Psoas muscle (tissue), 8 donors: ENCODE results near the gene DHCR24. TPM values are rescaled to one million over a fixed set of nuclear protein-coding genes. Genes with fewer than 3 reads are reported as not detected.
A peak's percentile ranks its signal among the peaks of the same experiment; 100 is the strongest.
"Not testable (repeated sequence)": the region's sequence is repeated elsewhere in the genome, so short reads cannot be mapped to it uniquely, and the experiment has no call there.

ENCODE experiments used
- ATAC-seq, 4 donors: fragments of 200-7000 bp; cut with Tn5 transposase; one replicate each; pipeline ENCODE4 v1.9.1; 2020; ENCODE audit warnings: moderate library complexity in 3 of 4, mild to moderate bottlenecking in 2 of 4
- DNase-seq, 2 donors: peaks; one replicate each; pipeline ENCODE4 v3.0.0-alpha.2; 2020
- H3K27ac ChIP-seq: fragments of 200-600 bp; one replicate; pipeline ENCODE4 v1.8.0; 2022
- H3K27me3 ChIP-seq, 3 donors: fragments of 200-600 bp in 1 of 3; one replicate each; pipeline versions ENCODE4 v1.6.1 to v1.8.0; 2013 to 2022; ENCODE audit warnings: low read length in 2 of 3, mild to moderate bottlenecking in 2 of 3, moderate library complexity in 1 of 3; ENCODE audit not compliant: insufficient read depth in 3 of 3
- H3K36me3 ChIP-seq, 2 donors: fragments of 200-600 bp in 1 of 2; one replicate each; pipeline versions ENCODE4 v1.6.1 to v1.8.0; 2013 to 2022; ENCODE audit warnings: low read depth in 1 of 2, mild to moderate bottlenecking in 1 of 2, moderate library complexity in 1 of 2; ENCODE audit not compliant: insufficient read depth in 1 of 2
- H3K4me1 ChIP-seq: fragments of 200-600 bp; one replicate; pipeline ENCODE4 v1.8.0; 2022
- H3K4me3 ChIP-seq: fragments of 200-600 bp; one replicate; pipeline ENCODE4 v1.8.0; 2022; ENCODE audit warnings: mild to moderate bottlenecking
- H3K9me3 ChIP-seq: fragments of 200-600 bp; one replicate; pipeline ENCODE4 v1.8.0; 2022
- WGBS, 3 donors: extraction: QIAGEN DNeasy Blood & Tissue Kit; methylation state at CpG; one replicate each; pipeline versions ENCODE4 v1.1.6 to v1.1.7; 2013; 5-methylcytosine and 5-hydroxymethylcytosine counted together
- intact Hi-C, 2 donors: fragments of 100-400 bp; cut with DNase I; formaldehyde crosslinking; loops; one replicate each; pipeline versions ENCODE4 v1.11.0 to v1.14.2; 2022
- long read RNA-seq, 2 donors: library from polyadenylated mRNA; unstranded; transcript quantifications; one replicate each; pipeline ENCODE4 v2.0.0, GENCODE V29; 2021
- polyA plus RNA-seq, 3 donors: library from polyadenylated mRNA; stranded (reverse); fragments of 200-250 nt; gene quantifications; one replicate each; pipeline ENCODE4 v1.2.3, GENCODE V29; 2013
- total RNA-seq, 4 donors: library from RNA; stranded (reverse); fragmentation: NEBNext Ultra II Directional in 2 of 4; extraction: Animal tissue kit (Norgen Biotek cat#: 25700) in 2 of 4; gene quantifications; one replicate each; pipeline versions ENCODE4 v1.2.1 to v1.2.4, GENCODE V29; 2021 to 2023
- TF ChIP-seq, protein P1 (sequence below): fragments of 200-600 bp; IDR thresholded peaks from one replicate; pipeline ENCODE4 v1.8.0; 2022; ENCODE audit warnings: antibody characterized with exemption
- donor health status: healthy with polysubstance abuse.
- donor health status: DM: no; HTN: no; CAD: no; lungs with moderate emphysema.
- donor health status: Bipolar disorder and iron deficiency.
- donor health status: healthy.
- donor health status: DM: yes; HTN: yes; CAD: no.
- donor health status: DM: no; HTN: no; CAD: no.
- donor health status: DM: no; HTN: no; CAD: no.
- donor health status: DM: yes; HTN: yes; CAD: no.

The DHCR24 gene, protein sequence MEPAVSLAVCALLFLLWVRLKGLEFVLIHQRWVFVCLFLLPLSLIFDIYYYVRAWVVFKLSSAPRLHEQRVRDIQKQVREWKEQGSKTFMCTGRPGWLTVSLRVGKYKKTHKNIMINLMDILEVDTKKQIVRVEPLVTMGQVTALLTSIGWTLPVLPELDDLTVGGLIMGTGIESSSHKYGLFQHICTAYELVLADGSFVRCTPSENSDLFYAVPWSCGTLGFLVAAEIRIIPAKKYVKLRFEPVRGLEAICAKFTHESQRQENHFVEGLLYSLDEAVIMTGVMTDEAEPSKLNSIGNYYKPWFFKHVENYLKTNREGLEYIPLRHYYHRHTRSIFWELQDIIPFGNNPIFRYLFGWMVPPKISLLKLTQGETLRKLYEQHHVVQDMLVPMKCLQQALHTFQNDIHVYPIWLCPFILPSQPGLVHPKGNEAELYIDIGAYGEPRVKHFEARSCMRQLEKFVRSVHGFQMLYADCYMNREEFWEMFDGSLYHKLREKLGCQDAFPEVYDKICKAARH
- total RNA-seq, result 100 to 1,000 TPM in 3 of 4 donors, 10 to 100 TPM in 1; 64.4 to 215 (median 129) TPM
- 100 to 1,000 TPM in 1 of 3 donors, 10 to 100 TPM in 1, 1 to 10 TPM in 1; 8.8 to 164 (median 70.7) TPM for polyA plus RNA-seq
- long read RNA-seq, donor 1, full-length matches to known transcripts, result 77 of 204 reads
- long read RNA-seq, donor 1, partial matches to known transcripts, result 41 of 204 reads
- long read RNA-seq, donor 1, other reads (novel, unspliced or antisense), result 86 of 204 reads
- long read RNA-seq, donor 2, full-length matches to known transcripts, result 116 of 245 reads
- long read RNA-seq, donor 2, partial matches to known transcripts, result 53 of 245 reads
- long read RNA-seq, donor 2, other reads (novel, unspliced or antisense), result 76 of 245 reads

DNA sequence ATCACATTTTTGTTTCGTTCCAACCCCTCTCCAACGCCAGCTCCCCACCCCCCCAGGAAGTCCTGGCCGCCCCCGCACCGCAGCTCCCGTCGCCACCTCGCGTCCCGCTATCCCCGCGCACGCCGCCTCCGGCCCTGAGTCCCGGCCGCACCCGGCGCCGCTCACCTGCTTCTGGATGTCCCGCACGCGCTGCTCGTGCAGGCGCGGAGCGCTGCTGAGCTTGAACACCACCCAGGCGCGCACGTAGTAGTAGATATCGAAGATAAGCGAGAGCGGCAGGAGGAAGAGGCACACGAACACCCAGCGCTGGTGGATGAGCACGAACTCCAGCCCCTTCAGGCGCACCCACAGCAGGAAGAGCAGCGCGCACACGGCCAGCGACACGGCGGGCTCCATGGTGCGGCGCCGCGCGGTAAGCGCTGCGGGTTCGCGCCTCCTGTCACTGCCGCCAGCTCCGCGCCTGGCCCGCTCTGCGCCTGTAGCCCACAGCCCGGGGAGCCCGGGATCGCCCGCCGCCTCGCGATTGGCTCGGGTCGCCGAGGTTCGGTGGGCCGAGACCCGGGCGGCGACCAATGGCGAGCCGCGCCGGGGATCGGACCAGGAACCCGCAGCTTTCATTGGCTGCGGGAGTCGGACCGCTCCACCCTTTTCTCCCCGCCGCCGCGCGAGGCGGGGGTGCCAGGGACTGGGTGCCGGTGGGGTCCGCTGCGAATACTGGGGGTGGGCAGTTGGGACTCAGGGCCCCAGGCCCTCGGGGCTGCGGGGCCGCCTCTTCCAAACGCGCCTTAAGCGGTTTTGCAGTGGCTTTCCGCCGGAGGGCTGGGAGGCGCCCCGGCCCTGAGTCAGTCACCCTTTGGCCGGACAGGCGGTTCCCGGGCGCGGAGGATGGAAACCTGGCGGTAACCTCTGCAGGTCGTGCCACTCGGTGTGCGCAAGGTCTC lies at the start of gene DHCR24:
Gene DHCR24 (minus strand): TSS at position 472 of the 941 bp plus-strand sequence. CDS start 76 bp downstream, at position 396.
- ATAC-seq, result peak; percentile 87 to 93 (median 91)
- intact Hi-C loops, result loop anchor here (5.0 kb wide), 2 partner anchors 40 to 55 kb away; no protein-coding TSS in a partner anchor
- TF ChIP-seq, protein P1, sequence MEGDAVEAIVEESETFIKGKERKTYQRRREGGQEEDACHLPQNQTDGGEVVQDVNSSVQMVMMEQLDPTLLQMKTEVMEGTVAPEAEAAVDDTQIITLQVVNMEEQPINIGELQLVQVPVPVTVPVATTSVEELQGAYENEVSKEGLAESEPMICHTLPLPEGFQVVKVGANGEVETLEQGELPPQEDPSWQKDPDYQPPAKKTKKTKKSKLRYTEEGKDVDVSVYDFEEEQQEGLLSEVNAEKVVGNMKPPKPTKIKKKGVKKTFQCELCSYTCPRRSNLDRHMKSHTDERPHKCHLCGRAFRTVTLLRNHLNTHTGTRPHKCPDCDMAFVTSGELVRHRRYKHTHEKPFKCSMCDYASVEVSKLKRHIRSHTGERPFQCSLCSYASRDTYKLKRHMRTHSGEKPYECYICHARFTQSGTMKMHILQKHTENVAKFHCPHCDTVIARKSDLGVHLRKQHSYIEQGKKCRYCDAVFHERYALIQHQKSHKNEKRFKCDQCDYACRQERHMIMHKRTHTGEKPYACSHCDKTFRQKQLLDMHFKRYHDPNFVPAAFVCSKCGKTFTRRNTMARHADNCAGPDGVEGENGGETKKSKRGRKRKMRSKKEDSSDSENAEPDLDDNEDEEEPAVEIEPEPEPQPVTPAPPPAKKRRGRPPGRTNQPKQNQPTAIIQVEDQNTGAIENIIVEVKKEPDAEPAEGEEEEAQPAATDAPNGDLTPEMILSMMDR, result no peak
- H3K4me1 ChIP-seq, result peaks cover 32% of the 10 kb centered on the region
- H3K9me3 ChIP-seq, result no peaks in the 10 kb centered on the region
- WGBS, 3 donors, result 0 to 1% (median 0%) methylated on average over 79 to 109 of the region's 109 CpGs
- no peaks in the 10 kb centered on the region for H3K27me3 ChIP-seq
- peak within 1 kb of the TSS; percentile 78 for H3K27ac ChIP-seq
- DNase-seq, result peak; percentile 88 to 91
- H3K36me3 ChIP-seq, result no peaks in the 10 kb centered on the region
- H3K4me3 ChIP-seq, result peak within 1 kb of the TSS; percentile 81

DNA sequence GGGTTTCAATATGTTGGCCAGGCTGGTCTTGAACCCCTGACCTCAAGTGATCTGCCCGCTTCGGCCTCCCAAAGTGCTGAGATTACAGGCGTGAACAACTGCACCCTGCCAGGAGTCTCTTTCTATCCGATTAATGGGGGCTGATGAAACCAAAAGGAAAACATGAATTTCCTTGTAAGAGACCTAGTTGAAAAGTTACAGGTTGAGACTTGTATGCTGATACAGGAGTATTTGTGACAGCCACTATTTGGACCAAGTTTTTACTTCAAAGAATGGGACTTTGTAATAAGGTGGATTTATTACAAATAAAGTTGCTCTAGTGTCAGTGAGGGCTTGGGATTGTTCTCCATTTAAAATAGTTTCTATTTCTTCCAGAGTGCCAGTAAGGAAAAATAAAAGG lies 49.8 kb upstream of the DHCR24 start:
- Histone ChIP-seq H3K36me3 (no peaks in the 10 kb centered on the region), H3K9me3 (no peaks in the 10 kb centered on the region), H3K27me3 (no peaks in the 10 kb centered on the region), H3K4me1 (peaks cover 1% of the 10 kb centered on the region), H3K27ac (no peak overlapping the region), H3K4me3 (no peak overlapping the region)
- TF ChIP-seq, protein P1, result no peak
- DNase-seq, result no peak
- no peak for ATAC-seq
- intact Hi-C loops, result no loop called here
- 73 to 88% (median 84%) methylated on average over 4 of the region's 4 CpGs for WGBS, 3 donors

DNA sequence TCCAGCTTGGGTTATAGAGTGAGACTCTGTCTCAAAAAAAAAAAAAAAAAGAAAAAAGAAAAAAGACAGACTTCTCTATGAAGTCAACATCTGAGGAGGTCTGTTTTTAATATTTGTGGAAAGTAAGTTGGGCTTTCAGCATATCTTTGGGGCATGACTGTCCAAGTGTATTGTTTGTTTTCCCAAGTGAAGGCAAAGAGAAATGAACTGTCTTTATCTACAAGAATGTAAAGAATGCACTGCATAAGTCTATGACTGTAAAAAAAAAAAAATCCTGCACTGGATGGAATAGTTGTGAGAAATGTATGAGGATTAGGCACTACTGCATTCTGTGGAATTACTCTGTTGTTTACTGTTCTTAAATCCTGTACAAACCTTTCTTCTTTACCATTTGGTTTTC lies 47.9 kb upstream of the DHCR24 start:
- no peak overlapping the region for H3K27ac ChIP-seq
- H3K27me3 ChIP-seq, result no peaks in the 10 kb centered on the region
- intact Hi-C loops, result no loop called here
- no peak for ATAC-seq
- DNase-seq, result no peak
- TF ChIP-seq, protein P1, result no peak
- H3K4me1 ChIP-seq, result peaks cover 17% of the 10 kb centered on the region
- H3K9me3 ChIP-seq, result no peaks in the 10 kb centered on the region
- H3K4me3 ChIP-seq, result no peak overlapping the region
- no peaks in the 10 kb centered on the region for H3K36me3 ChIP-seq

DNA sequence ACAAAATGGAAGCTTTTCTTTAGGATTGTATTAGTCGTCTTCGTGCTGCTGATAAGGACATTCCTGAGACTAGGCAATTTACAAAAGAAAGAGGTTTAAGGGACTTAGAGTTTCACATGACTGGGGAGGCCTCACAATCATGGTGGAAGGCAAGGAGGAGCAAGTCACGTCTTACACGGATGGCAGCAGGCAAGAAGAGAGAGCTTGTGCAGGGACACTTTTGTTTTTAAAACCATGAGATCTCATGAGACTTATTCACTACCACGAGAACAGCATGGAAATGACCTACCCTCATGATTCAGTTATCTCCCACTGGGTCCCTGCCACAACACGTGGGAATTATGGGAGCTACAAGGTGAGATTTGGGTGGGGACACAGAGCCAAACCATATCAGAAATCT lies 47.1 kb upstream of the DHCR24 start:
- DNase-seq, H3K27ac ChIP-seq, H3K9me3 ChIP-seq, H3K27me3 ChIP-seq, ATAC-seq, H3K4me3 ChIP-seq, intact Hi-C loops, H3K36me3 ChIP-seq: not testable (repeated sequence)
- peaks cover 23% of the 10 kb centered on the region for H3K4me1 ChIP-seq
- 92 to 94% (median 92%) methylated on average over 6 of the region's 6 CpGs for WGBS, 3 donors
